SK-N-SH treated with all-trans-retinoic acid at 6 μM for 48 hours (cell line): ENCODE data around the gene ACOX3.

Source experiments
- ATAC-seq: fragments of 200-7000 bp; cut with Tn5 transposase; 3 replicates; pipeline ENCODE4 v1.9.1; 2020; ENCODE audit warnings: mild to moderate bottlenecking, moderate library complexity
- ARNTL ChIP-seq: fragments of 450-650 bp; formaldehyde crosslinking; IDR thresholded peaks from 2 replicates; pipeline ENCODE4 v1.5.0; 2020; ENCODE audit warnings: low read depth, mild to moderate bottlenecking, moderate library complexity, borderline replicate concordance
- BACH2 ChIP-seq: fragments of 250-450 bp; sonication (Bioruptor Pico); IDR thresholded peaks from 2 replicates; pipeline ENCODE4 v1.9.0; 2021; ENCODE audit warnings: mild to moderate bottlenecking, borderline replicate concordance
- CREB5 ChIP-seq: fragments of 250-450 bp; sonication (Bioruptor Pico); IDR thresholded peaks from 2 replicates; pipeline ENCODE4 v1.5.1; 2020; ENCODE audit warnings: low read depth, mild to moderate bottlenecking, moderate library complexity
- CSDC2 ChIP-seq: fragments of 250-450 bp; sonication (Bioruptor Pico); IDR thresholded peaks from 2 replicates; pipeline ENCODE4 v1.5.0; 2020; ENCODE audit warnings: mild to moderate bottlenecking, moderate library complexity
- CSRNP3 ChIP-seq: fragments of 250-450 bp; sonication (Bioruptor Pico); IDR thresholded peaks from 2 replicates; pipeline ENCODE4 v1.5.1; 2021; ENCODE audit warnings: mild to moderate bottlenecking, moderate library complexity
- ESRRG ChIP-seq: fragments of 250-450 bp; sonication (Bioruptor Pico); IDR thresholded peaks from 2 replicates; pipeline ENCODE4 v1.6.1; 2021; ENCODE audit warnings: mild to moderate bottlenecking
- GLIS3 ChIP-seq: fragments of 250-450 bp; sonication (Bioruptor Pico); IDR thresholded peaks from 2 replicates; pipeline ENCODE4 v1.5.0; 2020; ENCODE audit warnings: mild to moderate bottlenecking, moderate library complexity
- ISL1 ChIP-seq: fragments of 250-450 bp; sonication (Bioruptor Pico); IDR thresholded peaks from 2 replicates; pipeline ENCODE4 v2.1.2; 2022; ENCODE audit warnings: mild to moderate bottlenecking, moderate library complexity
- OSR1 ChIP-seq: fragments of 250-450 bp; sonication (Bioruptor Pico); IDR thresholded peaks from 2 replicates; pipeline ENCODE4 v1.8.0; 2022; ENCODE audit warnings: moderate library complexity, mild to moderate bottlenecking, inconsistent platforms
- PATZ1 ChIP-seq: fragments of 250-450 bp; sonication (Bioruptor Pico); IDR thresholded peaks from 2 replicates; pipeline ENCODE4 v1.8.0; 2020; ENCODE audit warnings: mild to moderate bottlenecking, moderate library complexity, borderline replicate concordance
- RARB ChIP-seq: fragments of 250-450 bp; sonication (Bioruptor Pico); IDR thresholded peaks from 2 replicates; pipeline ENCODE4 v1.8.0; 2021; ENCODE audit warnings: mild to moderate bottlenecking, moderate library complexity
- SNAI2 ChIP-seq: fragments of 250-450 bp; sonication (Bioruptor Pico); IDR thresholded peaks from 2 replicates; pipeline ENCODE4 v1.5.0; 2020; ENCODE audit warnings: mild to moderate bottlenecking, moderate library complexity
- TCF4 ChIP-seq: fragments of 250-450 bp; sonication (Bioruptor Pico); IDR thresholded peaks from 2 replicates; pipeline ENCODE4 v1.8.0; 2021; ENCODE audit warnings: mild to moderate bottlenecking, moderate library complexity, borderline replicate concordance
- ZFP3 ChIP-seq: fragments of 250-450 bp; sonication (Bioruptor Pico); IDR thresholded peaks from 2 replicates; pipeline ENCODE4 v1.5.0; 2020; ENCODE audit warnings: mild to moderate bottlenecking, moderate library complexity
- ZFP30 ChIP-seq: fragments of 450-650 bp; formaldehyde crosslinking; IDR thresholded peaks from 2 replicates; pipeline ENCODE4 v1.5.0; 2022; ENCODE audit warnings: mild to moderate bottlenecking, moderate library complexity
- ZNF565 ChIP-seq: fragments of 450-650 bp; formaldehyde crosslinking; conservative IDR thresholded peaks from 2 replicates; pipeline ENCODE4 v1.5.0; 2020; ENCODE audit warnings: low read depth, mild to moderate bottlenecking, moderate library complexity
- ZNF70 ChIP-seq: fragments of 450-650 bp; formaldehyde crosslinking; IDR thresholded peaks from 2 replicates; pipeline ENCODE4 v1.5.0; 2020; ENCODE audit warnings: mild to moderate bottlenecking, moderate library complexity
- ZNF8 ChIP-seq: fragments of 450-650 bp; formaldehyde crosslinking; IDR thresholded peaks from 2 replicates; pipeline ENCODE4 v1.5.0; 2020; ENCODE audit warnings: mild to moderate bottlenecking, moderate library complexity
- TF ChIP-seq, protein P1 (sequence below): fragments of 250-450 bp; sonication (Bioruptor Pico); IDR thresholded peaks from 2 replicates; pipeline ENCODE4 v1.5.0; 2020; ENCODE audit warnings: mild to moderate bottlenecking, moderate library complexity
- TF ChIP-seq, protein P2 (sequence below): fragments of 250-450 bp; sonication (Bioruptor Pico); IDR thresholded peaks from 2 replicates; pipeline ENCODE4 v1.8.0; 2021; ENCODE audit warnings: low read depth, mild to moderate bottlenecking, moderate library complexity, borderline replicate concordance

ACOX3 gene

GRCh38 chr4:8470451-8471024, 30.0 kb upstream of the ACOX3 start:
- ATAC-seq: no peak
- TF ChIP-seq ARNTL (CRISPR knock-in tag) (no peak), ESRRG (CRISPR knock-in tag) (no peak), CSRNP3 (CRISPR knock-in tag) (no peak), ISL1 (no peak), ZNF8 (CRISPR knock-in tag) (no peak), ZFP30 (CRISPR knock-in tag) (no peak), RARB (CRISPR knock-in tag) (no peak), CREB5 (CRISPR knock-in tag) (no peak), CSDC2 (no peak), OSR1 (no peak), BACH2 (no peak), PATZ1 (CRISPR knock-in tag) (no peak), SNAI2 (CRISPR knock-in tag) (no peak)
- TF ChIP-seq, protein P1, sequence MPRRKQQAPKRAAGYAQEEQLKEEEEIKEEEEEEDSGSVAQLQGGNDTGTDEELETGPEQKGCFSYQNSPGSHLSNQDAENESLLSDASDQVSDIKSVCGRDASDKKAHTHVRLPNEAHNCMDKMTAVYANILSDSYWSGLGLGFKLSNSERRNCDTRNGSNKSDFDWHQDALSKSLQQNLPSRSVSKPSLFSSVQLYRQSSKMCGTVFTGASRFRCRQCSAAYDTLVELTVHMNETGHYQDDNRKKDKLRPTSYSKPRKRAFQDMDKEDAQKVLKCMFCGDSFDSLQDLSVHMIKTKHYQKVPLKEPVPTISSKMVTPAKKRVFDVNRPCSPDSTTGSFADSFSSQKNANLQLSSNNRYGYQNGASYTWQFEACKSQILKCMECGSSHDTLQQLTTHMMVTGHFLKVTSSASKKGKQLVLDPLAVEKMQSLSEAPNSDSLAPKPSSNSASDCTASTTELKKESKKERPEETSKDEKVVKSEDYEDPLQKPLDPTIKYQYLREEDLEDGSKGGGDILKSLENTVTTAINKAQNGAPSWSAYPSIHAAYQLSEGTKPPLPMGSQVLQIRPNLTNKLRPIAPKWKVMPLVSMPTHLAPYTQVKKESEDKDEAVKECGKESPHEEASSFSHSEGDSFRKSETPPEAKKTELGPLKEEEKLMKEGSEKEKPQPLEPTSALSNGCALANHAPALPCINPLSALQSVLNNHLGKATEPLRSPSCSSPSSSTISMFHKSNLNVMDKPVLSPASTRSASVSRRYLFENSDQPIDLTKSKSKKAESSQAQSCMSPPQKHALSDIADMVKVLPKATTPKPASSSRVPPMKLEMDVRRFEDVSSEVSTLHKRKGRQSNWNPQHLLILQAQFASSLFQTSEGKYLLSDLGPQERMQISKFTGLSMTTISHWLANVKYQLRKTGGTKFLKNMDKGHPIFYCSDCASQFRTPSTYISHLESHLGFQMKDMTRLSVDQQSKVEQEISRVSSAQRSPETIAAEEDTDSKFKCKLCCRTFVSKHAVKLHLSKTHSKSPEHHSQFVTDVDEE: no peak

- no peak for ATAC-seq
- TF ChIP-seq PATZ1 (CRISPR knock-in tag) (no peak), TCF4 (CRISPR knock-in tag) (no peak), SNAI2 (CRISPR knock-in tag) (no peak), ZFP30 (CRISPR knock-in tag) (no peak), ESRRG (CRISPR knock-in tag) (no peak), RARB (CRISPR knock-in tag) (no peak), BACH2 (no peak), ZNF8 (CRISPR knock-in tag) (no peak), ZFP3 (CRISPR knock-in tag) (no peak), CREB5 (CRISPR knock-in tag) (no peak), CSDC2 (no peak), OSR1 (no peak), ARNTL (CRISPR knock-in tag) (no peak), ZNF70 (CRISPR knock-in tag) (no peak), ZNF565 (CRISPR knock-in tag) (no peak), CSRNP3 (CRISPR knock-in tag) (no peak), GLIS3 (no peak)
- TF ChIP-seq, protein P2, sequence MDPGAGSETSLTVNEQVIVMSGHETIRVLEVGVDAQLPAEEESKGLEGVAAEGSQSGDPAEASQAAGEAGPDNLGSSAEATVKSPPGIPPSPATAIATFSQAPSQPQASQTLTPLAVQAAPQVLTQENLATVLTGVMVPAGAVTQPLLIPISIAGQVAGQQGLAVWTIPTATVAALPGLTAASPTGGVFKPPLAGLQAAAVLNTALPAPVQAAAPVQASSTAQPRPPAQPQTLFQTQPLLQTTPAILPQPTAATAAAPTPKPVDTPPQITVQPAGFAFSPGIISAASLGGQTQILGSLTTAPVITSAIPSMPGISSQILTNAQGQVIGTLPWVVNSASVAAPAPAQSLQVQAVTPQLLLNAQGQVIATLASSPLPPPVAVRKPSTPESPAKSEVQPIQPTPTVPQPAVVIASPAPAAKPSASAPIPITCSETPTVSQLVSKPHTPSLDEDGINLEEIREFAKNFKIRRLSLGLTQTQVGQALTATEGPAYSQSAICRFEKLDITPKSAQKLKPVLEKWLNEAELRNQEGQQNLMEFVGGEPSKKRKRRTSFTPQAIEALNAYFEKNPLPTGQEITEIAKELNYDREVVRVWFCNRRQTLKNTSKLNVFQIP (CRISPR knock-in tag): no peak
- TF ChIP-seq, protein P1: no peak
- TF ChIP-seq, all 23 proteins: peak for 0
These were observed 29.0 kb upstream of the ACOX3 start for GRCh38 chr4:8469550-8469949.
